DOHH2 (cell line): ENCODE measurements around the gene CNN2.
A peak's percentile ranks its signal among the peaks of the same experiment; 100 is the strongest.

Experiments used
- H3F3A ChIP-seq: fragments of 200-600 bp; sonication (generic), shearing (Covaris generic); 2 replicates; pipeline ENCODE4 v1.6.0; 2016; ENCODE audit warnings: antibody characterized with exemption, mild to moderate bottlenecking; ENCODE audit not compliant: control insufficient read depth, insufficient read depth
- H3K27ac ChIP-seq: fragments of 200-600 bp; sonication (generic); 2 replicates; pipeline ENCODE4 v1.5.1; 2014; ENCODE audit warnings: low read depth, mild to moderate bottlenecking, low read length, moderate library complexity
- H3K27me3 ChIP-seq: fragments of 200-600 bp; sonication (generic); 2 replicates; pipeline ENCODE4 v1.6.1; 2014; ENCODE audit warnings: mild to moderate bottlenecking, low read length, mixed read lengths; ENCODE audit not compliant: control insufficient read depth
- H3K36me3 ChIP-seq: fragments of 200-600 bp; sonication (generic); 2 replicates; pipeline ENCODE4 v1.6.1; 2014; ENCODE audit warnings: mild to moderate bottlenecking, low read length, moderate library complexity, mixed read lengths; ENCODE audit not compliant: control insufficient read depth
- H3K4me1 ChIP-seq: fragments of 200-600 bp; sonication (generic); 2 replicates; pipeline ENCODE4 v1.6.1; 2014; ENCODE audit warnings: mild to moderate bottlenecking, low read length, mixed read lengths; ENCODE audit not compliant: control insufficient read depth
- H3K4me2 ChIP-seq: fragments of 200-600 bp; sonication (generic); 2 replicates; pipeline ENCODE4 v1.6.0; 2014; ENCODE audit warnings: mild to moderate bottlenecking, low read length, moderate library complexity
- H3K4me3 ChIP-seq: fragments of 200-600 bp; sonication (generic); 2 replicates; pipeline ENCODE4 v1.5.1; 2014; ENCODE audit warnings: mild to moderate bottlenecking, low read length, mixed read lengths
- H3K79me2 ChIP-seq: fragments of 200-600 bp; sonication (generic); 2 replicates; pipeline ENCODE4 v1.6.1; 2014; ENCODE audit warnings: mild to moderate bottlenecking, low read length, mixed read lengths; ENCODE audit not compliant: control insufficient read depth
- H3K9me2 ChIP-seq: fragments of 200-600 bp; sonication (generic); replicated peaks from 2 replicates; pipeline ENCODE4 v1.6.1; 2014; ENCODE audit warnings: mild to moderate bottlenecking, low read length, mixed read lengths; ENCODE audit not compliant: control insufficient read depth
- H3K9me3 ChIP-seq: fragments of 200-600 bp; sonication (generic); 2 replicates; pipeline ENCODE4 v1.6.1; 2014; ENCODE audit warnings: antibody characterized with exemption, low read length, mixed read lengths; ENCODE audit not compliant: control insufficient read depth, insufficient read depth
- H4K20me1 ChIP-seq: fragments of 200-600 bp; sonication (generic); 2 replicates; pipeline ENCODE4 v1.6.0; 2014; ENCODE audit warnings: low read depth, mild to moderate bottlenecking, antibody characterized with exemption, low read length, moderate library complexity; ENCODE audit not compliant: control insufficient read depth, insufficient read depth
- EZH2phosphoT487 ChIP-seq: fragments of 200-600 bp; sonication (generic); IDR thresholded peaks from 2 replicates; pipeline ENCODE4 v1.6.1; 2017; ENCODE audit warnings: borderline replicate concordance, mild to moderate bottlenecking, antibody characterized with exemption, low read length, moderate library complexity, mixed read lengths
- TF ChIP-seq, protein P1 (sequence below): fragments of 200-600 bp; sonication (generic); IDR thresholded peaks from one replicate; pipeline ENCODE4 v1.5.1; 2014; ENCODE audit warnings: antibody characterized with exemption, mild to moderate bottlenecking, low read depth, low read length; ENCODE audit not compliant: poor library complexity, severe bottlenecking

The CNN2 gene

DNA sequence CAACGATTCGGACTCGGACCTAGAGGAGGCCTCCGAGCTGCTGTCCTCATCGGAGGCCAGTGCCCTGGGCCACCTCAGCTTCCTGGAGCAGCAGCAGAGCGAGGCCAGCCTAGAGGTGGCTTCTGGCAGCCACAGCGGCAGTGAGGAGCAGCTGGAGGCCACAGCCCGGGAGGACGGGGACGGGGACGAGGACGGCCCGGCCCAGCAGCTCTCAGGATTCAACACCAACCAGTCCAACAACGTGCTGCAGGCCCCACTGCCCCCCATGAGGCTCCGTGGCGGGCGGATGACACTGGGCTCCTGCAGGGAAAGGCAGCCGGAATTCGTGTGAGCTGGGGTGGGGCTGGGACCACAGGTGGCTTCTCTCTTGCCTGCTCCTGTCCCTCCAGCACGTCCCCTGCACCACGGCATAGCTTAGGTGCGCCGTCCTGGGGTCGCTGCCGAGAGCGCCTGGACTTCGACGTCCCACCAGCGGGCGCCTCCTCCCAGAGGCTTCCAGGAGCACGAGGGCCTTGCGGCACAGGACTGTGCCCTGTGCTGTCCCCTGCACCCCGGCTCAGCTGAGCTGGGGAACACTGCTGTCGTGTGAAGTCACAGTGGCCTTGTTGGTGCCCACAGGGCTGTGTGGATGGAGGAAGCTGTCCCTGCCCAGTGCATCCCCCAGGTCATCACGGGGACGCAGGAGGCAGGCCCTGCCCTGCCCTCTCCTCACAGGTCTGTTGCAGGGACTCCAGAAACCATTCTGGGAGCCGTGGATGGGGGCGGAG is 59.5 kb downstream of the CNN2 start:
- Histone ChIP-seq H3K36me3 (peaks cover 87% of the 10 kb centered on the region), H3F3A (peaks cover 13% of the 10 kb centered on the region), H3K9me3 (no peaks in the 10 kb centered on the region), H3K4me3 (no peak overlapping the region), H4K20me1 (peaks cover 4% of the 10 kb centered on the region; the same call in 1 of the 2 replicates), H3K4me1 (peaks cover 44% of the 10 kb centered on the region), H3K4me2 (no peak overlapping the region), H3K27me3 (no peaks in the 10 kb centered on the region), H3K27ac (no peak overlapping the region), H3K79me2 (peaks cover 8% of the 10 kb centered on the region), H3K9me2 (no peaks in the 10 kb centered on the region)
- TF ChIP-seq EZH2phosphoT487 = no peak
- TF ChIP-seq, protein P1, sequence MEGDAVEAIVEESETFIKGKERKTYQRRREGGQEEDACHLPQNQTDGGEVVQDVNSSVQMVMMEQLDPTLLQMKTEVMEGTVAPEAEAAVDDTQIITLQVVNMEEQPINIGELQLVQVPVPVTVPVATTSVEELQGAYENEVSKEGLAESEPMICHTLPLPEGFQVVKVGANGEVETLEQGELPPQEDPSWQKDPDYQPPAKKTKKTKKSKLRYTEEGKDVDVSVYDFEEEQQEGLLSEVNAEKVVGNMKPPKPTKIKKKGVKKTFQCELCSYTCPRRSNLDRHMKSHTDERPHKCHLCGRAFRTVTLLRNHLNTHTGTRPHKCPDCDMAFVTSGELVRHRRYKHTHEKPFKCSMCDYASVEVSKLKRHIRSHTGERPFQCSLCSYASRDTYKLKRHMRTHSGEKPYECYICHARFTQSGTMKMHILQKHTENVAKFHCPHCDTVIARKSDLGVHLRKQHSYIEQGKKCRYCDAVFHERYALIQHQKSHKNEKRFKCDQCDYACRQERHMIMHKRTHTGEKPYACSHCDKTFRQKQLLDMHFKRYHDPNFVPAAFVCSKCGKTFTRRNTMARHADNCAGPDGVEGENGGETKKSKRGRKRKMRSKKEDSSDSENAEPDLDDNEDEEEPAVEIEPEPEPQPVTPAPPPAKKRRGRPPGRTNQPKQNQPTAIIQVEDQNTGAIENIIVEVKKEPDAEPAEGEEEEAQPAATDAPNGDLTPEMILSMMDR = no peak

DNA sequence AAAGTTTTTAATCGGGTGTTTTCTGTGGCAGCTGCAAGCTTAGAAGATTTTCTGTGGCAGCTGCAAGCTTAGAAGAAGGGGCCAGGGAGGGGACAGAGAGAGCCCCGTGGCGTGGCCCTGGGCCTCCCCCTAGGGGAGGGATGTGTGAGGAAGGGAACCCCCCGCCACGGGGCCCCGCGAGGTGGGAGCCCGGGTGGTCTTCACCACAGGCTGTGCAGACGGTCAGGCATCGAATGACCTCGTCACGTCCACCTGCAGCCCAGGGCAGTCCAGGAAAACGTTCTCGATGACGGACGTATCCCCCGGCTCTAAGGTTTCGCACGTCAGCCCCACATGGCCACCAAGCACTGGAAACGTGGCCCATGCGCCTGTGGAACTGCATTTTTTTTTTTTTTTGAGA is 60.2 kb downstream of the CNN2 start:
- peaks cover 43% of the 10 kb centered on the region for H3K4me1 ChIP-seq
- H3K36me3 ChIP-seq = peaks cover 87% of the 10 kb centered on the region
- TF ChIP-seq EZH2phosphoT487 = no peak
- TF ChIP-seq, protein P1 = no peak
- H3K27me3 ChIP-seq = no peaks in the 10 kb centered on the region
- no peak overlapping the region for H3K4me3 ChIP-seq
- H3F3A ChIP-seq = peaks cover 13% of the 10 kb centered on the region
- H3K4me2 ChIP-seq = no peak overlapping the region
- no peaks in the 10 kb centered on the region for H3K9me2 ChIP-seq
- peaks cover 15% of the 10 kb centered on the region for H3K79me2 ChIP-seq
- peak overlapping the region; percentile 88 for H3K27ac ChIP-seq
- no peaks in the 10 kb centered on the region for H3K9me3 ChIP-seq
- peaks cover 4% of the 10 kb centered on the region; the same call in 1 of the 2 replicates for H4K20me1 ChIP-seq

DNA sequence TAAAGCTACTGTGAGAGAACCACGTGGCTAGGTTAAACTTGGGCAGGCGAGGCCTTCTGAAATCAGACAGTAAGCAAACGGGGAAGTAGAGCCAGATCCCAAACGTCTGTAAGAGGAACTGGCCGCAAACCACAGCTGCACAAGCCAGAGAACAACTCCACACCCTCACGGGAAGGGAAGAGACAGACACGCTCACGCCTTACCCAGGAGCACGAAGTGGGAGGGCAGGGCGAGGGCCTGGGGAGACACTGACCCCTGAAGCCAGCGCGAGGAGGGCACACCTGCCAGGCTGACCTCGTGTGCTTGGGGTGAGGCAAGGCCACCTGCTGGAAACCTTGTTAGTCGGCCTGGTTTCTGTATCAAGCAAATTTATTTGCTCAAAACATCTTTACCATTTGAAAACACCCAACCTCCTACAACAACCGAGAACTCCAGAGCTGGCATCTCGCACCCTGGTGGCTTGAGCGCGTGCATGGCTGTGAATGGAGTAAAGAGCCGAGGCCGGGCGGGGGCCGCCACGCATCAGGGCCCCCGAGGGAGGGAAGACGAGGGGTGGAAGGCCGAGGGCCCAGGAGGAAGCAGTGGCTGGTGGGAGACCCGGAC is 61.5 kb downstream of the CNN2 start:
- H3K79me2 ChIP-seq = peaks cover 23% of the 10 kb centered on the region
- no peak for TF ChIP-seq EZH2phosphoT487
- TF ChIP-seq, protein P1 = peak; percentile 44
- H3K27me3 ChIP-seq = no peaks in the 10 kb centered on the region
- peak overlapping the region; percentile 37 for H3K4me3 ChIP-seq
- no peaks in the 10 kb centered on the region for H3K9me3 ChIP-seq
- peaks cover 4% of the 10 kb centered on the region; the same call in 1 of the 2 replicates for H4K20me1 ChIP-seq
- peak overlapping the region; percentile 88 for H3K27ac ChIP-seq
- peaks cover 32% of the 10 kb centered on the region for H3K4me1 ChIP-seq
- peaks cover 13% of the 10 kb centered on the region for H3F3A ChIP-seq
- peak overlapping the region; percentile 61 for H3K4me2 ChIP-seq
- no peaks in the 10 kb centered on the region for H3K9me2 ChIP-seq
- peaks cover 88% of the 10 kb centered on the region for H3K36me3 ChIP-seq
